Lung microvascular endothelial cell (primary cell): Measurements from ENCODE around the gene ST8SIA4. TPM values are rescaled to one million over a fixed set of nuclear protein-coding genes. Genes with fewer than 3 reads are reported as not detected.
"Not testable (repeated sequence)": the region's sequence is repeated elsewhere in the genome, so short reads cannot be mapped to it uniquely, and the experiment has no call there.

ENCODE experiments used
- DNase-seq, 2 donors: peaks; one replicate each; pipeline versions ENCODE4 v3.0.0 to v3.0.0-alpha.2; 2010; ENCODE audit warnings: low read depth in 2 of 2
- total RNA-seq: library from RNA; depleted of rRNA; stranded (reverse); fragments of >200 nt; gene quantifications from 2 replicates; pipeline ENCODE4 v1.2.1, GENCODE V29; 2014

Gene ST8SIA4
- total RNA-seq, 1 donor from 2014 or later, result 3.0 TPM

- no peak for DNase-seq
Observed at GRCh38 chr5:100788417-100788816, 114.7 kb downstream of the ST8SIA4 start.

GRCh38 chr5:100787648-100788047, 115.4 kb downstream of the ST8SIA4 start:
- no peak for DNase-seq

- DNase-seq, result not testable (repeated sequence)
Observed at GRCh38 chr5:100785536-100785935, 117.5 kb downstream of the ST8SIA4 start.

- DNase-seq, result no peak
Observed at GRCh38 chr5:100780376-100780870, 122.7 kb downstream of the ST8SIA4 start.

GRCh38 chr5:100779669-100780375, 123.3 kb downstream of the ST8SIA4 start:
- no peak for DNase-seq

- DNase-seq, result peak; percentile 41 to 69
Observed at GRCh38 chr5:100777680-100778300, 125.3 kb downstream of the ST8SIA4 start.

- DNase-seq, result no peak
Observed at GRCh38 chr5:100775533-100775855, 127.6 kb downstream of the ST8SIA4 start.

- DNase-seq, result no peak
Observed at GRCh38 chr5:100772548-100772947, 130.5 kb downstream of the ST8SIA4 start.

- no peak for DNase-seq
Observed at GRCh38 chr5:100772006-100772405, 131.1 kb downstream of the ST8SIA4 start.

- no peak for DNase-seq
Observed at GRCh38 chr5:100771181-100771580, 131.9 kb downstream of the ST8SIA4 start.

GRCh38 chr5:100768221-100768620, 134.9 kb downstream of the ST8SIA4 start:
- DNase-seq, result no peak

GRCh38 chr5:100762995-100763394, 140.1 kb downstream of the ST8SIA4 start:
- no peak for DNase-seq

GRCh38 chr5:100762108-100762507, 141.0 kb downstream of the ST8SIA4 start:
- no peak for DNase-seq

- DNase-seq, result no peak
Observed at GRCh38 chr5:100761192-100761591, 141.9 kb downstream of the ST8SIA4 start.

GRCh38 chr5:100760688-100761087, 142.4 kb downstream of the ST8SIA4 start:
- no peak for DNase-seq

GRCh38 chr5:100758780-100759179, 144.3 kb downstream of the ST8SIA4 start:
- DNase-seq, result no peak

- DNase-seq, result no peak
Observed at GRCh38 chr5:100758306-100758705, 144.8 kb downstream of the ST8SIA4 start.

- DNase-seq, result no peak
Observed at GRCh38 chr5:100757618-100758017, 145.5 kb downstream of the ST8SIA4 start.
